ENCODE data around the gene CCNH.

CCNH gene

GRCh38 chr5:87394411-87395165, 18.1 kb downstream of the CCNH start:
- TF ChIP-seq CTCF (IDR thresholded peaks at IDR 0.05; ENCODE audit: low read length, missing control alignments), result no peak

GRCh38 chr5:87393331-87393730, 19.4 kb downstream of the CCNH start:
- TF ChIP-seq CTCF (IDR thresholded peaks at IDR 0.05; ENCODE audit: low read length, missing control alignments), result no peak
- DNase-seq (ENCODE audit: low read depth), result peak; percentile 84
- no peak overlapping the region for H3K4me3 ChIP-seq (replicated peaks; ENCODE audit: low read depth, low read length)

More at GRCh38 chr5:87394411-87395165, 18.1 kb downstream of the CCNH start:
- DNase-seq (ENCODE audit: low read depth), result peak; percentile 85
- H3K4me3 ChIP-seq (replicated peaks; ENCODE audit: low read depth, low read length), result no peak overlapping the region

- TF ChIP-seq CTCF (IDR thresholded peaks at IDR 0.05; ENCODE audit: low read length, missing control alignments), result no peak
- H3K4me3 ChIP-seq (replicated peaks; ENCODE audit: low read depth, low read length), result no peak overlapping the region
- DNase-seq (ENCODE audit: low read depth), result no peak
Observed at GRCh38 chr5:87392801-87393200, 19.9 kb downstream of the CCNH start.

- DNase-seq (ENCODE audit: low read depth), result no peak
- no peak for TF ChIP-seq CTCF (IDR thresholded peaks at IDR 0.05; ENCODE audit: low read length, missing control alignments)
- no peak overlapping the region for H3K4me3 ChIP-seq (replicated peaks; ENCODE audit: low read depth, low read length)
Observed at GRCh38 chr5:87392170-87392569, 20.6 kb downstream of the CCNH start.

- TF ChIP-seq CTCF (IDR thresholded peaks at IDR 0.05; ENCODE audit: low read length, missing control alignments), result no peak
- peak; percentile 22 for DNase-seq (ENCODE audit: low read depth)
- H3K4me3 ChIP-seq (replicated peaks; ENCODE audit: low read depth, low read length), result no peak overlapping the region
Observed at GRCh38 chr5:87390576-87391199, 22.0 kb downstream of the CCNH start.

GRCh38 chr5:87390075-87390474, 22.7 kb downstream of the CCNH start:
- TF ChIP-seq CTCF (IDR thresholded peaks at IDR 0.05; ENCODE audit: low read length, missing control alignments), result no peak
- DNase-seq (ENCODE audit: low read depth), result no peak
- no peak overlapping the region for H3K4me3 ChIP-seq (replicated peaks; ENCODE audit: low read depth, low read length)

Measured in fibroblast of pulmonary artery (primary cell).